Hematopoietic multipotent progenitor cell treated with erythropoietin and hydrocortisone succinate and interleukin-3 and kit ligand, for 17 days (in vitro differentiated cells): Measurements from ENCODE around the gene RECK.

Source experiments
- DNase-seq: peaks from one replicate; pipeline ENCODE4 v3.0.0-alpha.2; 2015; ENCODE audit warnings: low spot score

RECK gene

DNA sequence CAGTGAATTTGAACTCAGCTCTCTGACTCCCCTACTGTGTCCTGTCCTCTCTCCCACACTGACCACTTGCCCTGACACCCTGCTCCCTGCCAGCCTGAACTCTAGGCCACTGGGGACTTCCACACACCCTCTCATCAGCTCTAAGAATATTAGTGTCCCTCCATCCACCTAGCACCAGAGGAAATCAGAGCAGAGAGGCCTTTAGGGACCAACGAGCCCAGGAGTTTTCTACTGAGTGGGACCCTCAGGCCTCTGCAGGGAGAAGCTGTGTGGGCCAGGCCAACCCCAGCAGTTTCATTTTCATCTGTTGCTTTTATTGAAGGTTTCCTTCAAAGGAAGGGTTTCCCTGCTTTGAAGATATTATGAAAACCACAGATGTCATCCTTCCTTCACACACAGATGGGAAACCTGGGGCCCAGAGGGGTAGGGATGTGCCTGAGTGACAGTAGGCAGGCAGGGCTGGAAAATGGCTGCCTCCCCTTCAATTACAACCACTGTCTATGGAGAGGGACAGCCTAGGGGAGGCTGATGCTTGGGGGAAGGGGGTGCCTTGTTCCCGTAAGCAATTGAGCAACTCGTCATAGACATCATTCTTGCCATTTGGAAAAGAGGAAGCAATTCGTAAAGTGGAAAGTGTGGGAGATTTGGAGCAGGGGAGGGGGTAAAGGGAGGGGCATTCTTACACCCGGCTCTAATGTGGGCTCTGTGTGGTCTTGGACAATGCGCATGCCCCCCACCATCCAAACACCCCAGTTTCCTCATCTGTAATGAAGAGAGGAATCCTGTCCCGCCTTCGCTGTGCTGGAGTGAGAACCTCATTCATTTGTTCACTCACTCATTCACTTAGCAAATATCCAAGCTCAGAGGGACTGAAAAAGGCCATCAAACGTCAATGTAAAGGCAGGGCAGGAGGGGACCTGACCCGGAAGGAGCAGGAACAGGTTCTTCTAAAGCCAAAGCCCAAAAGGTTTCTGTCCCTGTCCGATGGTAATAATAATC, 103.7 kb downstream of the RECK start:
- no peak for DNase-seq

- DNase-seq: no peak
Measured at GRCh38 chr9:36141288-36141687, 104.6 kb downstream of the RECK start.

GRCh38 chr9:36141761-36142160, 105.0 kb downstream of the RECK start:
- no peak for DNase-seq

DNA sequence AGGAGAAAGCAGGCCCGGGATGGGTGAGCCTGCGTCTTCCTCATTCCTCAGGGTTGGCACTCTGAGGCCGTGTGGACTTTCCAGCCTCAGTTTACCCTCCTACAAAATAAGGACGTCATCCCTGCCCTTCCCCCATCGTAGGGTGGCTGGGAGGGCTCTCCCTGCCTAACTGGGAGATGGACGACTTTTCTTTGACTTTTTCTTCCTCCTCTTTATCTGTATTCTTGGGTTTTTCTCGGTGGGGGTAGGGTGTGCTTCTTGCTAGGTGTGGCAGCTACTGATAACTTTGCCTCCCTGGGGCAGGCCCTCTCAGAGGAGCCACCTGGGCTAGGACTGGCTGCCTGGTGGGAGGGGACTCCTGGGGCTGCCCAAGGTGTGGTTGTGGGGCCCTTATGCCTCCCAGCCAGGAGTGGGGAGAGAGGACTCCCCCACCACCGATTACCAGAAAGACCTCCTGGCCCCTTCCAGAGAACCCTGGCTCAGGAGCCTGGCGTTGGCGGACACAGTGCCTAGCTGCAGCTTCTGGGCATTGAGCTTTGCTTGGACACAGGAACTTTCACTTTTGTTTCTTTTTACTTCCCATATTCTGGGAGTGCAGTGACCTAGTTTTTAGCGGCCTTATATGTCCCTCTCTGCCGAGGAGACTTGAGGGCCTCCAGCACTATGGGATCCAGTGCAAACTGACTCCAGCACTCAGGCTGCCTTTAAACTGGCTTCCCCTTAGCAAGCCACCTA, 106.0 kb downstream of the RECK start:
- peak; percentile 77 for DNase-seq

- no peak for DNase-seq
Measured at GRCh38 chr9:36143245-36143641, 106.5 kb downstream of the RECK start.

DNA sequence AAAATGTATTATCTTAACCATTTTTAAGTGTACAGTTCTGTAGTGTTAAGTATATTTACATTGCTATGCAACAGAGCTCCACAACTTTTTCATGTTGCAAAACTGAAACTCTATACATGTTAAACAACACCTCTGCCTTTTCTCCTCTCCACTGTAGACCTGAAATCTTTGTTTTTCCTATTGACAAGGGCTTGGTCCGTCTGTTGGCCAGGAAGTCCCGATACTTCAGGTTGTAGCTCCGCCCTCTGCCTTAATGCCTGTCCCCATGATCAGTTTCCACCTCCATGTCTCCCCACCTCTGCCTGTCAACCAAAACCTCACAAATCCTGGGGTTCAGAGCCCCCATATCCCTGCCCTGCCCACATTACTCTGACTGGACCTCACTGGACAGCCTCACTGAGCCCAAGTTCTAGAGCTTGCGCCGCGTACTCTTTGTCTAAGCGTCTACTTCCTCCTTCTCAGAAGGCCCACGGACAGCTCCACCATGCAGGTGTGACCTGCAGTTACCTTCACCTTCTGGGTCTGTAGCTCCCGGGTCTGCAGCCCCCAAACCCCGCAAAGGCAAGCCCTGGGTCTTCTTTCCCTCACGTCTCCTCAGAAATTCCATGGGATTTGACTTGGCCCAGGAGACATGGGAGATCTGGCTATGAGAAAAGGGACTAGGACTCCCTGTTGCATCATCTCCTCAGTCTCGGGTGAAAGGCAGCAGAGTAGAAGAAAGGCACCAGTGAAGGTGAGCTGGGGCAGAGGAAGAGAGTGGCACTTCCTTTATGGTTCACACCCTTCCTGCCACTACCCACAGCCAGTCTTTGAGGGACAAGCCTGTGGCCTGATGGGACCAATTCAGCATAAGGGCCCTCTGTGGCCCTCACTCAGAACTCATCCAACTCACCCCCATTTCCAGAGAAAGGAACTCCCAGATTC, 107.9 kb downstream of the RECK start:
- no peak for DNase-seq

GRCh38 chr9:36145970-36146369, 109.3 kb downstream of the RECK start:
- DNase-seq: no peak

DNA sequence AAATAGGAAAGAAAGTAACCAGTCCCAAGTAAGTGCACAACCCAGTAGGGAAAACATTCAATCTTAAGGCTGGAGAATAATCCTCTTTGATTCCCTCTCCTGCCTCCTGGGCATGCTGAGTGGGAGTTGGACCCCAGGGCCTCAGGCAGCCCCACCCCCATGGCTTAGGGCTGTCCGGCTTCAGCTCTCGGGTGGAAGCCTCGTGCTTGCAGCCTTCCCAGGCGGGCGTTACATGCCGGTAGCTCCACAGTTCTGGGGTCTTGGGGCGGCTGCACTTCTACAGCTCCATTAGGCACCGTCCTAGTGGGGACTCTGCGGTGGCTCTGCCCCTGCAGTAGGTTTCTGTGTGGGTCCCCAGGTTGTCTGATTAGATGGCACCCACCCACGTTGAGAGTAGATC, 109.9 kb downstream of the RECK start:
- no peak for DNase-seq

- DNase-seq: no peak
Measured at GRCh38 chr9:36147441-36148175, 110.9 kb downstream of the RECK start.

DNA sequence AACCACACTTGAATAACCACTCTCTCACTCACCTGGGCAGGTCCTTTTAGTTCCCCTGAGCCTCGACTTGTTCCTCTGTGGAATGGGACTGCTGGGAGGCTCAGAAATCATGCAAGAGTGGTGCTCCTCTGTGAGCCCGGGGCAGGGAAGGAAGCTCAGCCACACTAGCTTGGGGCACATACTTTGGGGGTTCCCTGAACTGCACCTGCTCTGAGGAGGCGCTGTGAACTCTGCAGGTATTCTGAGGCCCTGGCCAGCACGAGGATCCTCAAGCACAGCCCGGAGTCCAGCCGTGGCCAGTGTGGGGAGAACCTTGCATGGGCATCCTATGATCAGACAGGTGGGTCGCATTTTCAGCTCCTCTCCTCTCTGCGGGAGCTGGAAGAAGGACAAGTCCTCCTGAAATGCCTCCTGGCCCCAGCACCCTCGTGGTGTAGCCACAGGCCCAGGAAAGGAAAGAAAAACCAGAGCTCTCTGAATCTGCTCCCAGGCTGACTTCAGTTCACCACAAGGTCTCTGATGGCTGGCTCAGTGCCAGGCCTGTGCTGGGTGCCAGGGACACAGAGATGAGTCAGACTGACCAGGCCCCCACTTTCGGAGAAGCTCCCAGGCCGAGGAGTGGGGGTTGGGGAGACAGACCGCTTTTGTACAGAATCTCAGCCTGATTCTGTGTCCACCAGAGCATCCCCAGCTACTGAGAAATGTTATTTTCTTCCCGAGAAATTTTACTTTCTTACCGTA, 111.8 kb downstream of the RECK start:
- DNase-seq: peak; percentile 75

- DNase-seq: no peak
Measured at GRCh38 chr9:36149197-36149596, 112.5 kb downstream of the RECK start.

- DNase-seq: no peak
Measured at GRCh38 chr9:36150574-36151315, 114.0 kb downstream of the RECK start.

- DNase-seq: no peak
Measured at GRCh38 chr9:36151316-36152210, 114.8 kb downstream of the RECK start.

DNA sequence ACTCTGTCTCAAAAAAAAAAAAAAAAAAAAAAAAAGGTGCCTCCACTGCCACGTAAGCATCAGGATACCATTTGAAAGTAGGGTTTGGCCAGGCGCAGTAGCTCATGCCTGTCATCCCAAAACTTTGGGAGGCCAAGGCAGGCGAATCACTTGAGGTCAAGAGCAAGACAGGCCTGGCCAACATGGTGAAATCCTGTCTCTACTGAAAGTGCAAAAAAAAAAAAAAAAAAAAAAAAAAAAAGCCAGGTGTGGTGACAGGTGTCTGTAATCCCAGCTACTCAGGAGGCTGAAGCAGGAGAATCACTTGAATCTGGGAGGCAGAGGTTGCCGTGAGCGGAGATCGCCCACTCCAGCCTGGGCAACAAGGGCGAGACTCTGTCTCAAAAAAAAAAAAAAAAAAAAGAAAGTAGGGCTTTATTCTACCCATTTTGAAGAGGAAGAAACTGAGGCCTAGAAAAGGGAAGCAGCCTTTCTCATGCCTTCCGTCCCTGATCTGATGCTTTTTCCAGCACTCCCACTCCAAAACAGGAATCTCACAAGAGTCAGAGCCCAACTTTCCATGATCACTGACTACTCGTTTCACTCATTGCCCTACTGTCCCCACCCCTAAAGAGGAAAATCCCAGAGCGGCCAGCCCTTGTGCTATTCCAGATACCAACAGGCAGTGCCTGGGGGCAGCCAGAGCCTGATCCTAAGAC, 116.2 kb downstream of the RECK start:
- DNase-seq: no peak

GRCh38 chr9:36153746-36154145, 117.0 kb downstream of the RECK start:
- no peak for DNase-seq

DNA sequence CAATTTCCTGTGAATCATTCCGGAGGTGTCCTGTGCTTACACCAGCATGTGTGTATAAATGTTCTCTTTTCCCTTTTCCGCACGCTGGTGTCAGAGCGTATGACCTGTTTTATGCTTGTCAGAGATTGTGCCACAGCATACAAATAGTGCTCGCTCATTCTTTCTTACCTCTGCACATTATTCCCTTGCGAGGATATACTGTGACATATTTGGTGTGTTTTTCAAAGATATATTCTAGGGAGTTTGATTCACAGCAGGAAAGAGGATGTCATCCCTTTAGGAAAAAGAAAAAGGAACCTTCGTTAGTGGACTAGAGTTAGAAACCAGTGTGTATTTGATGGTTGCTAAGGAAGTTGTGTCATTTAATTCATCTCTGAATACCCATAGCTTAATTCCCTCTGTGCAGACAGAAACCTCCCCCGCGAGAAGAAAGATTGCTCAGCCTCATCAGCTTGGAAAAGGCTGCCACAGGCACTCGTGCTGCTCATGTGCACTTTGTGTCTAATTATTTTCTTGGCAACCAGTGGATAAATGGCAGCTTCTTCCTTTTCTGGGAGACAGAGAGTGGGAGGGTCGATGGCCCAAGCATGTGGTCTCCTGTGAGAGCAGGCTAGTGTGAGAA, 117.7 kb downstream of the RECK start:
- DNase-seq: no peak

DNA sequence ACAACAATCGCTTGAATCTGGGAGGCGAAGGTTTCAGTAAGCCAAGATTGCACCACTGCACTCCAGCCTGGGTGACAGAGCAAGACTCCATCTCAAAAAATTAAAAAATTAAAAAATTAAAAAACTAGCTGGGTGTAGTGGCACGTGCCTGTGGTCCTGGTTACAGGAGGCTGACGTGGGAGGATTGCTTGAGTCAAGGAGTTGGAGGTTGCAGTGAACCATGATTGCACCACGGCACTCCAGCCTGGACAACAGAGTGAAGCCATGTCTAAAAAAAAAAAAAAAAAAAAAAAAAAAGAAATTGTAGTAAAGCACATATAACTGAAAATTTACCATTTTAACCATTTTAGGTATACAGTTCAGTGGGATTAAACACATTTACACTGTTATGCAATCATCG, 119.4 kb downstream of the RECK start:
- DNase-seq: no peak

GRCh38 chr9:36158122-36158521, 121.4 kb downstream of the RECK start:
- no peak for DNase-seq
